Raji (cell line): ENCODE measurements around the gene ZNF625.

ENCODE experiments used
- POLR2A ChIP-seq: IDR thresholded peaks from 2 replicates; pipeline ENCODE4 v1.6.1; 2011; ENCODE audit warnings: low read depth, low read length, control low read depth; ENCODE audit not compliant: insufficient read depth

Gene ZNF625

GRCh38 chr19:12155324-12155860, 1.1 kb downstream of the ZNF625 start:
- TF ChIP-seq POLR2A, result no peak

GRCh38 chr19:12145348-12145747, 11.2 kb downstream of the ZNF625 start:
- no peak for TF ChIP-seq POLR2A

GRCh38 chr19:12141405-12141736, 15.2 kb downstream of the ZNF625 start:
- TF ChIP-seq POLR2A, result no peak

- TF ChIP-seq POLR2A, result no peak
Measured at GRCh38 chr19:12140545-12141404, 15.8 kb downstream of the ZNF625 start.

- TF ChIP-seq POLR2A, result peak; percentile 58
Measured at GRCh38 chr19:12139885-12140544, 16.5 kb downstream of the ZNF625 start, which contains the start of gene ZNF20. Gene ZNF20 (minus strand): TSS chr19:12140350. CDS start chr19:12140182, 168 bp downstream.

GRCh38 chr19:12139269-12139668, 17.3 kb downstream of the ZNF625 start:
- TF ChIP-seq POLR2A, result no peak

GRCh38 chr19:12137221-12137940, 19.2 kb downstream of the ZNF625 start:
- TF ChIP-seq POLR2A, result no peak

- no peak for TF ChIP-seq POLR2A
Measured at GRCh38 chr19:12133069-12133468, 23.5 kb downstream of the ZNF625 start.

GRCh38 chr19:12126707-12127106, 29.8 kb downstream of the ZNF625 start:
- TF ChIP-seq POLR2A, result no peak

- TF ChIP-seq POLR2A, result no peak
Measured at GRCh38 chr19:12117201-12117970, 39.1 kb downstream of the ZNF625 start.

- no peak for TF ChIP-seq POLR2A
Measured at GRCh38 chr19:12113121-12113520, 43.4 kb downstream of the ZNF625 start.

GRCh38 chr19:12112701-12113100, 43.8 kb downstream of the ZNF625 start:
- no peak for TF ChIP-seq POLR2A

- no peak for TF ChIP-seq POLR2A
Measured at GRCh38 chr19:12111943-12112637, 44.4 kb downstream of the ZNF625 start.

- no peak for TF ChIP-seq POLR2A
Measured at GRCh38 chr19:12111176-12111575, 45.4 kb downstream of the ZNF625 start.
